ENCODE results near the gene HIGD2A. TPM values are rescaled to one million over a fixed set of nuclear protein-coding genes. Genes with fewer than 3 reads are reported as not detected.

HIGD2A gene
- total and polyA plus RNA-seq, 2 of the 13 experiments (the other 11 are each of a cell fraction or from before 2014, with no cell fraction given), result 89.2 to 146 TPM

DNA sequence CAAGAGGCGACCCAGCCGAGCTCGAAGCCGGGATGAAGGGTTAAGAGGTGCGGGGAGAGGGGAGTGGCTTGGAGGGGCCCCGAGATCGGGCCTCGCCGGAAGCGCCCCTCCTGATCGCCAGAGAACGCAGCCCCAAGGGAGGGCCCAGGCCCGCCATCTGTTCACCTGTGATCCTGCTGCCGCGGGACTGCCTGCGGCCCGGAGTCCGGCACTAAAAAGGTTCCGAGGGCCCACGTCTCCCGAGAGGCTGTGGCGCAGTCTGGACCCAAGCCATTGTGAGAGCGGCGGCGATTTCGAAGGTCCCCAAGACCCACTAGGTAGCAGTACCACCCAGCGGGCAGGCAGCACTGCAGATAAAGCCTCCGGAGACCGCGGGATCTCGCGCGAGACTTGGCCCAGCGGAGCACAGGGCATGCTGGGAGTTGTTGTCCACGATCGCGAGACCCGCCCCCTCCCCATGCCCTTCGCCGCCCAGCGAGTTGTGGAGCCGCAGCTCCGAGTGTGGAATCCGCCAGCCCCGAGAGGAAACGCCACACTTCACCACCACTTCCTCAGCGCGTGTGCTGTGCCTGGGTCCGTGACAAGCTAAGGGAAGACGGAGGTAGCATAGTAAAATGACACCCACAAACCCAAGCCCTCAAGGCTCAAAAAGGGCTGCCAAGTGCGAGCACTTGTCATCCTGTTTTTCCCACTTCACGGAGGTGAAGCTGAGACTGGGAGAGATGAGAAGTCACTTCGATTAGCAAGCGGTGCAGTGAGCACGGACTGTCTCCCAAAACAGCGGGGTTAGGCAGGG lies 26.9 kb upstream of the HIGD2A start, which contains the start of gene KIAA1191 (continued):
- TF ChIP-seq, protein P1, sequence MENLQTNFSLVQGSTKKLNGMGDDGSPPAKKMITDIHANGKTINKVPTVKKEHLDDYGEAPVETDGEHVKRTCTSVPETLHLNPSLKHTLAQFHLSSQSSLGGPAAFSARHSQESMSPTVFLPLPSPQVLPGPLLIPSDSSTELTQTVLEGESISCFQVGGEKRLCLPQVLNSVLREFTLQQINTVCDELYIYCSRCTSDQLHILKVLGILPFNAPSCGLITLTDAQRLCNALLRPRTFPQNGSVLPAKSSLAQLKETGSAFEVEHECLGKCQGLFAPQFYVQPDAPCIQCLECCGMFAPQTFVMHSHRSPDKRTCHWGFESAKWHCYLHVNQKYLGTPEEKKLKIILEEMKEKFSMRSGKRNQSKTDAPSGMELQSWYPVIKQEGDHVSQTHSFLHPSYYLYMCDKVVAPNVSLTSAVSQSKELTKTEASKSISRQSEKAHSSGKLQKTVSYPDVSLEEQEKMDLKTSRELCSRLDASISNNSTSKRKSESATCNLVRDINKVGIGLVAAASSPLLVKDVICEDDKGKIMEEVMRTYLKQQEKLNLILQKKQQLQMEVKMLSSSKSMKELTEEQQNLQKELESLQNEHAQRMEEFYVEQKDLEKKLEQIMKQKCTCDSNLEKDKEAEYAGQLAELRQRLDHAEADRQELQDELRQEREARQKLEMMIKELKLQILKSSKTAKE (CRISPR knock-in tag; IDR thresholded peaks at IDR 0.05; ENCODE audit: borderline replicate concordance), result no peak
- TF ChIP-seq ADNP (CRISPR knock-in tag; IDR thresholded peaks at IDR 0.05), result no peak
- TF ChIP-seq, protein P2, sequence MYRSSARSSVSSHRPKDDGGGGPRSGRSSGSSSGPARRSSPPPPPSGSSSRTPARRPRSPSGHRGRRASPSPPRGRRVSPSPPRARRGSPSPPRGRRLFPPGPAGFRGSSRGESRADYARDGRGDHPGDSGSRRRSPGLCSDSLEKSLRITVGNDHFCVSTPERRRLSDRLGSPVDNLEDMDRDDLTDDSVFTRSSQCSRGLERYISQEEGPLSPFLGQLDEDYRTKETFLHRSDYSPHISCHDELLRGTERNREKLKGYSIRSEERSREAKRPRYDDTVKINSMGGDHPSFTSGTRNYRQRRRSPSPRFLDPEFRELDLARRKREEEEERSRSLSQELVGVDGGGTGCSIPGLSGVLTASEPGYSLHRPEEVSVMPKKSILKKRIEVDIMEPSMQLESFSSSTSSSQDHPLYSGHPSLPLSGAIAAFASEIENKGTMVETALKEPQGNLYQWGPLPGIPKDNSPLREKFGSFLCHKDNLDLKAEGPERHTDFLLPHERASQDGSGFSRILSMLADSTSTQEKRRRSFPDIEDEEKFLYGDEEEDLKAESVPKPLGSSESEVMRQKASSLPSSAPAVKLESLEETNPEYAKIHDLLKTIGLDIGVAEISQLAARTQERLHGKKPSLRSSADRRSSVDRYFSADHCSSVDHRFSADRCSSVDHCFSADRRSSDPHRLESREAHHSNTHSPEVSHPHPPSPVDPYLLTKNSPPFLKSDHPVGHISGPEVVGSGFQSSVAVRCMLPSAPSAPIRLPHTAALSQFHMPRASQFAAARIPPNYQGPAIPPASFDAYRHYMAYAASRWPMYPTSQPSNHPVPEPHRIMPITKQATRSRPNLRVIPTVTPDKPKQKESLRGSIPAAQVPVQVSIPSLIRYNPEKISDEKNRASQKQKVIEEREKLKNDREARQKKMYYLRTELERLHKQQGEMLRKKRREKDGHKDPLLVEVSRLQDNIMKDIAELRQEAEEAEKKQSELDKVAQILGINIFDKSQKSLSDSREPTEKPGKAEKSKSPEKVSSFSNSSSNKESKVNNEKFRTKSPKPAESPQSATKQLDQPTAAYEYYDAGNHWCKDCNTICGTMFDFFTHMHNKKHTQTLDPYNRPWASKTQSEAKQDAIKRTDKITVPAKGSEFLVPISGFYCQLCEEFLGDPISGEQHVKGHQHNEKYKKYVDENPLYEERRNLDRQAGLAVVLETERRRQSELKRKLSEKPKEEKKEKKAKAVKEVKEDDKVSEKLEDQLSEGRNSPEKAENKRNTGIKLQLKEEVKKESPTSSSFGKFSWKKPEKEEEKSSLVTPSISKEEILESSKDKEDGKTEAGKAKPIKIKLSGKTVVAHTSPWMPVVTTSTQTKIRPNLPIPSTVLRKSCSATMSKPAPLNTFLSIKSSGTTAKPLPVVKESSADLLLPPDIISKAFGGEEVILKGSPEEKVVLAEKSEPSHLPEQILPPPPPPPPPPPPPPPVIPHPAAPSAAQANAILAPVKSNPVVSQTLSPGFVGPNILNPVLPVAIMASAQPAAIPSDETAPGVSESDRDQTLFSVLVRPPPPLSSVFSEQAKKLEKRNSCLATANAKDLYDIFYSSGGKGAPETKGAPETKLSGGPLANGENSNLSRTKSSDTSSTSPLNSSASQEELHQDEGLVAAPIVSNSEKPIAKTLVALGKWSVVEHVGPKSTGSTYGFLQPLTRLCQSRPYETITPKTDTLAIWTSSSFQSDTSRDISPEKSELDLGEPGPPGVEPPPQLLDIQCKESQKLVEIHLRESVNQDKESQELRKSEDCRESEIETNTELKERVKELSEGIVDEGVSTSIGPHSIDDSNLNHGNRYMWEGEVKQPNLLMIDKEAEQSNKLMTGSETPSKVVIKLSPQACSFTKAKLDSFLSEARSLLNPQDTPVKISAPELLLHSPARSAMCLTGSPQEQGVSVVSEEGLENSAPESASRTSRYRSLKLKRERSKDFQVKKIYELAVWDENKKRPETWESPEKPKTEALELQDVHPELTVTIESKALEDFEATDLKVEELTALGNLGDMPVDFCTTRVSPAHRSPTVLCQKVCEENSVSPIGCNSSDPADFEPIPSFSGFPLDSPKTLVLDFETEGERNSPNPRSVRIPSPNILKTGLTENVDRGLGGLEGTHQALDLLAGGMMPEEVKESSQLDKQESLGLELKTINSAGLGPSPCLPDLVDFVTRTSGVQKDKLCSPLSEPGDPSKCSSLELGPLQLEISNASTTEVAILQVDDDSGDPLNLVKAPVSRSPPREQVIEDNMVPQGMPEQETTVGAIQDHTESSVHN (CRISPR knock-in tag; IDR thresholded peaks at IDR 0.05), result no peak
- TF ChIP-seq, protein P3, sequence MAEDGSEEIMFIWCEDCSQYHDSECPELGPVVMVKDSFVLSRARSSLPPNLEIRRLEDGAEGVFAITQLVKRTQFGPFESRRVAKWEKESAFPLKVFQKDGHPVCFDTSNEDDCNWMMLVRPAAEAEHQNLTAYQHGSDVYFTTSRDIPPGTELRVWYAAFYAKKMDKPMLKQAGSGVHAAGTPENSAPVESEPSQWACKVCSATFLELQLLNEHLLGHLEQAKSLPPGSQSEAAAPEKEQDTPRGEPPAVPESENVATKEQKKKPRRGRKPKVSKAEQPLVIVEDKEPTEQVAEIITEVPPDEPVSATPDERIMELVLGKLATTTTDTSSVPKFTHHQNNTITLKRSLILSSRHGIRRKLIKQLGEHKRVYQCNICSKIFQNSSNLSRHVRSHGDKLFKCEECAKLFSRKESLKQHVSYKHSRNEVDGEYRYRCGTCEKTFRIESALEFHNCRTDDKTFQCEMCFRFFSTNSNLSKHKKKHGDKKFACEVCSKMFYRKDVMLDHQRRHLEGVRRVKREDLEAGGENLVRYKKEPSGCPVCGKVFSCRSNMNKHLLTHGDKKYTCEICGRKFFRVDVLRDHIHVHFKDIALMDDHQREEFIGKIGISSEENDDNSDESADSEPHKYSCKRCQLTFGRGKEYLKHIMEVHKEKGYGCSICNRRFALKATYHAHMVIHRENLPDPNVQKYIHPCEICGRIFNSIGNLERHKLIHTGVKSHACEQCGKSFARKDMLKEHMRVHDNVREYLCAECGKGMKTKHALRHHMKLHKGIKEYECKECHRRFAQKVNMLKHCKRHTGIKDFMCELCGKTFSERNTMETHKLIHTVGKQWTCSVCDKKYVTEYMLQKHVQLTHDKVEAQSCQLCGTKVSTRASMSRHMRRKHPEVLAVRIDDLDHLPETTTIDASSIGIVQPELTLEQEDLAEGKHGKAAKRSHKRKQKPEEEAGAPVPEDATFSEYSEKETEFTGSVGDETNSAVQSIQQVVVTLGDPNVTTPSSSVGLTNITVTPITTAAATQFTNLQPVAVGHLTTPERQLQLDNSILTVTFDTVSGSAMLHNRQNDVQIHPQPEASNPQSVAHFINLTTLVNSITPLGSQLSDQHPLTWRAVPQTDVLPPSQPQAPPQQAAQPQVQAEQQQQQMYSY (CRISPR knock-in tag; IDR thresholded peaks at IDR 0.05), result no peak; the same call in 1 of the 2 replicates
- no peak for TF ChIP-seq TBX3 (IDR thresholded peaks at IDR 0.05; ENCODE audit: borderline replicate concordance)
- TF ChIP-seq MTF1 (CRISPR knock-in tag; IDR thresholded peaks at IDR 0.05), result no peak
- TF ChIP-seq, protein P4, sequence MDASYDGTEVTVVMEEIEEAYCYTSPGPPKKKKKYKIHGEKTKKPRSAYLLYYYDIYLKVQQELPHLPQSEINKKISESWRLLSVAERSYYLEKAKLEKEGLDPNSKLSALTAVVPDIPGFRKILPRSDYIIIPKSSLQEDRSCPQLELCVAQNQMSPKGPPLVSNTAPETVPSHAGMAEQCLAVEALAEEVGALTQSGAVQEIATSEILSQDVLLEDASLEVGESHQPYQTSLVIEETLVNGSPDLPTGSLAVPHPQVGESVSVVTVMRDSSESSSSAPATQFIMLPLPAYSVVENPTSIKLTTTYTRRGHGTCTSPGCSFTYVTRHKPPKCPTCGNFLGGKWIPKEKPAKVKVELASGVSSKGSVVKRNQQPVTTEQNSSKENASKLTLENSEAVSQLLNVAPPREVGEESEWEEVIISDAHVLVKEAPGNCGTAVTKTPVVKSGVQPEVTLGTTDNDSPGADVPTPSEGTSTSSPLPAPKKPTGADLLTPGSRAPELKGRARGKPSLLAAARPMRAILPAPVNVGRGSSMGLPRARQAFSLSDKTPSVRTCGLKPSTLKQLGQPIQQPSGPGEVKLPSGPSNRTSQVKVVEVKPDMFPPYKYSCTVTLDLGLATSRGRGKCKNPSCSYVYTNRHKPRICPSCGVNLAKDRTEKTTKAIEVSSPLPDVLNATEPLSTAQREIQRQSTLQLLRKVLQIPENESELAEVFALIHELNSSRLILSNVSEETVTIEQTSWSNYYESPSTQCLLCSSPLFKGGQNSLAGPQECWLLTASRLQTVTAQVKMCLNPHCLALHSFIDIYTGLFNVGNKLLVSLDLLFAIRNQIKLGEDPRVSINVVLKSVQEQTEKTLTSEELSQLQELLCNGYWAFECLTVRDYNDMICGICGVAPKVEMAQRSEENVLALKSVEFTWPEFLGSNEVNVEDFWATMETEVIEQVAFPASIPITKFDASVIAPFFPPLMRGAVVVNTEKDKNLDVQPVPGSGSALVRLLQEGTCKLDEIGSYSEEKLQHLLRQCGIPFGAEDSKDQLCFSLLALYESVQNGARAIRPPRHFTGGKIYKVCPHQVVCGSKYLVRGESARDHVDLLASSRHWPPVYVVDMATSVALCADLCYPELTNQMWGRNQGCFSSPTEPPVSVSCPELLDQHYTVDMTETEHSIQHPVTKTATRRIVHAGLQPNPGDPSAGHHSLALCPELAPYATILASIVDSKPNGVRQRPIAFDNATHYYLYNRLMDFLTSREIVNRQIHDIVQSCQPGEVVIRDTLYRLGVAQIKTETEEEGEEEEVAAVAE (CRISPR knock-in tag; IDR thresholded peaks at IDR 0.05; ENCODE audit: borderline replicate concordance), result peak; percentile 89
- TF ChIP-seq CAMTA2 (CRISPR knock-in tag; IDR thresholded peaks at IDR 0.05; ENCODE audit: borderline replicate concordance), result 0 out of 2 replicates have a peak, but pooled peaks have one; percentile 15
- no peak; the same call in 1 of the 2 replicates for TF ChIP-seq CEBPG (CRISPR knock-in tag; IDR thresholded peaks at IDR 0.05)

All from HepG2 (cell line).